Progenitor cell of endocrine pancreas (in vitro differentiated cells): ENCODE data around the gene RNF150. TPM values are rescaled to one million over a fixed set of nuclear protein-coding genes. Genes with fewer than 3 reads are reported as not detected.

Experiments
- DNase-seq: peaks from one replicate; pipeline ENCODE4 v3.0.0; 2021; ENCODE audit warnings: low spot score; ENCODE audit not compliant: unreplicated experiment
- H3K27ac Mint-ChIP-seq: 2 replicates; pipeline ENCODE4 v1.8.0; 2021; ENCODE audit warnings: mild to moderate bottlenecking, moderate library complexity, mixed read lengths
- H3K27me3 Mint-ChIP-seq: 2 replicates; pipeline ENCODE4 v1.8.0; 2021; ENCODE audit warnings: mixed read lengths
- H3K36me3 Mint-ChIP-seq: 2 replicates; pipeline ENCODE4 v1.8.0; 2022; ENCODE audit warnings: mixed read lengths; ENCODE audit not compliant: insufficient read depth
- H3K4me1 Mint-ChIP-seq: 2 replicates; pipeline ENCODE4 v1.8.0; 2021; ENCODE audit warnings: low read depth, mixed read lengths
- H3K4me3 Mint-ChIP-seq: 2 replicates; pipeline ENCODE4 v1.8.0; 2021; ENCODE audit warnings: low read depth, mild to moderate bottlenecking, moderate library complexity, mixed read lengths
- H3K9me3 Mint-ChIP-seq: 2 replicates; pipeline ENCODE4 v1.8.0; 2021; ENCODE audit warnings: low read depth, mixed read lengths
- CTCF ChIP-seq: fragments of 200-600 bp; sonication (generic); IDR thresholded peaks from one replicate; pipeline ENCODE4 v1.5.0; 2021; ENCODE audit warnings: antibody characterized with exemption, mild to moderate bottlenecking; ENCODE audit not compliant: unreplicated experiment
- total RNA-seq: library from RNA; stranded (reverse); gene quantifications from 2 replicates; pipeline ENCODE4 v1.2.1, GENCODE V29; 2021

RNF150 gene
- total RNA-seq, 1 donor from 2014 or later: 23.1 TPM

GRCh38 chr4:141109983-141110382 is 23.3 kb downstream of the RNF150 start:
- no peak for DNase-seq
- H3K27ac Mint-ChIP-seq: no peak overlapping the region
- peaks cover 22% of the 10 kb centered on the region for H3K9me3 Mint-ChIP-seq
- no peak for TF ChIP-seq CTCF
- H3K36me3 Mint-ChIP-seq: peaks cover 16% of the 10 kb centered on the region
- no peak overlapping the region for H3K4me3 Mint-ChIP-seq
- H3K4me1 Mint-ChIP-seq: no peaks in the 10 kb centered on the region
- H3K27me3 Mint-ChIP-seq: no peaks in the 10 kb centered on the region

- peaks cover 3% of the 10 kb centered on the region for H3K9me3 Mint-ChIP-seq
- H3K27ac Mint-ChIP-seq: no peak overlapping the region
- H3K4me1 Mint-ChIP-seq: no peaks in the 10 kb centered on the region
- H3K4me3 Mint-ChIP-seq: no peak overlapping the region
- no peaks in the 10 kb centered on the region for H3K27me3 Mint-ChIP-seq
- no peak for TF ChIP-seq CTCF
- no peak for DNase-seq
- peaks cover 2% of the 10 kb centered on the region for H3K36me3 Mint-ChIP-seq
These were observed 25.3 kb downstream of the RNF150 start for GRCh38 chr4:141107927-141108326.

GRCh38 chr4:141102367-141102766 is 30.9 kb downstream of the RNF150 start:
- no peaks in the 10 kb centered on the region for H3K9me3 Mint-ChIP-seq
- H3K27ac Mint-ChIP-seq: no peak overlapping the region
- H3K4me1 Mint-ChIP-seq: no peaks in the 10 kb centered on the region
- H3K4me3 Mint-ChIP-seq: no peak overlapping the region
- H3K36me3 Mint-ChIP-seq: no peaks in the 10 kb centered on the region
- H3K27me3 Mint-ChIP-seq: no peaks in the 10 kb centered on the region
- no peak for TF ChIP-seq CTCF
- DNase-seq: no peak

- Mint-ChIP-seq H3K4me3 (no peak overlapping the region), H3K9me3 (no peaks in the 10 kb centered on the region), H3K36me3 (no peaks in the 10 kb centered on the region), H3K27me3 (no peaks in the 10 kb centered on the region), H3K4me1 (peaks cover 2% of the 10 kb centered on the region), H3K27ac (no peak overlapping the region)
- TF ChIP-seq CTCF: no peak
- no peak for DNase-seq
These were observed 31.8 kb downstream of the RNF150 start for GRCh38 chr4:141101511-141101910.

- no peak for DNase-seq
These were observed 33.9 kb downstream of the RNF150 start for GRCh38 chr4:141099326-141099725.

More at GRCh38 chr4:141099326-141099725, 33.9 kb downstream of the RNF150 start:
- Mint-ChIP-seq H3K27ac (no peak overlapping the region), H3K9me3 (peaks cover 3% of the 10 kb centered on the region), H3K27me3 (no peaks in the 10 kb centered on the region), H3K36me3 (peaks cover 1% of the 10 kb centered on the region), H3K4me1 (peaks cover 2% of the 10 kb centered on the region), H3K4me3 (no peak overlapping the region)
- no peak for TF ChIP-seq CTCF
